Loucy (cell line): Measurements from ENCODE around the gene AKAP13.

Source experiments
- H2AFZ ChIP-seq: fragments of 200-600 bp; sonication (generic); 2 replicates; pipeline ENCODE4 v1.6.0; 2016; ENCODE audit warnings: antibody characterized with exemption, mild to moderate bottlenecking, low read length, moderate library complexity
- H3F3A ChIP-seq: fragments of 200-600 bp; 2 replicates; pipeline ENCODE4 v1.6.0; 2016; ENCODE audit warnings: antibody characterized with exemption, low read depth, mild to moderate bottlenecking
- H3K27me3 ChIP-seq: fragments of 200-600 bp; sonication (generic); 2 replicates; pipeline ENCODE4 v1.6.1; 2014; ENCODE audit warnings: low read length, mild to moderate bottlenecking; ENCODE audit not compliant: insufficient read depth, poor library complexity, severe bottlenecking
- H3K36me3 ChIP-seq: fragments of 200-600 bp; sonication (generic); 2 replicates; pipeline ENCODE4 v1.6.1; 2016; ENCODE audit warnings: low read length; ENCODE audit not compliant: insufficient read depth
- H3K4me1 ChIP-seq: fragments of 200-600 bp; sonication (generic); 2 replicates; pipeline ENCODE4 v1.5.1; 2014; ENCODE audit warnings: low read length, mild to moderate bottlenecking; ENCODE audit not compliant: insufficient read depth, poor library complexity, severe bottlenecking
- H3K4me2 ChIP-seq: fragments of 200-600 bp; sonication (generic); 2 replicates; pipeline ENCODE4 v1.6.0; 2014; ENCODE audit warnings: antibody characterized with exemption, low read length, low read depth, mild to moderate bottlenecking; ENCODE audit not compliant: poor library complexity, severe bottlenecking
- H3K4me3 ChIP-seq: fragments of 200-600 bp; sonication (generic); 2 replicates; pipeline ENCODE4 v1.5.1; 2014; ENCODE audit warnings: low read length, mild to moderate bottlenecking, mixed read lengths; ENCODE audit not compliant: poor library complexity, severe bottlenecking
- H3K79me2 ChIP-seq: fragments of 200-600 bp; sonication (generic); 2 replicates; pipeline ENCODE4 v1.6.1; 2014; ENCODE audit warnings: low read length; ENCODE audit not compliant: insufficient read depth
- H3K9ac ChIP-seq: fragments of 200-600 bp; sonication (generic); 2 replicates; pipeline ENCODE4 v1.6.0; 2014; ENCODE audit warnings: mild to moderate bottlenecking, low read depth, low read length, moderate library complexity; ENCODE audit not compliant: poor library complexity, severe bottlenecking
- H3K9me2 ChIP-seq: fragments of 200-600 bp; sonication (generic); replicated peaks from 2 replicates; pipeline ENCODE4 v1.6.1; 2016; ENCODE audit warnings: low read depth, low read length, mixed read lengths
- H3K9me3 ChIP-seq: fragments of 200-600 bp; sonication (generic); 2 replicates; pipeline ENCODE4 v1.6.1; 2014; ENCODE audit warnings: mild to moderate bottlenecking, antibody characterized with exemption, low read length, low read depth; ENCODE audit not compliant: insufficient read depth
- H4K20me1 ChIP-seq: fragments of 200-600 bp; sonication (generic); 2 replicates; pipeline ENCODE4 v1.6.0; 2014; ENCODE audit warnings: antibody characterized with exemption, low read length, mild to moderate bottlenecking; ENCODE audit not compliant: insufficient read depth, poor library complexity, severe bottlenecking
- EZH2phosphoT487 ChIP-seq: fragments of 200-600 bp; IDR thresholded peaks from 2 replicates; pipeline ENCODE4 v1.6.1; 2018; ENCODE audit warnings: antibody characterized with exemption, mild to moderate bottlenecking, moderate library complexity, borderline replicate concordance
- TF ChIP-seq, protein P1 (sequence below): fragments of 200-600 bp; sonication (generic); conservative IDR thresholded peaks from 2 replicates; pipeline ENCODE4 v1.5.1; 2014; ENCODE audit warnings: mild to moderate bottlenecking, antibody characterized with exemption, low read length

The AKAP13 gene

DNA sequence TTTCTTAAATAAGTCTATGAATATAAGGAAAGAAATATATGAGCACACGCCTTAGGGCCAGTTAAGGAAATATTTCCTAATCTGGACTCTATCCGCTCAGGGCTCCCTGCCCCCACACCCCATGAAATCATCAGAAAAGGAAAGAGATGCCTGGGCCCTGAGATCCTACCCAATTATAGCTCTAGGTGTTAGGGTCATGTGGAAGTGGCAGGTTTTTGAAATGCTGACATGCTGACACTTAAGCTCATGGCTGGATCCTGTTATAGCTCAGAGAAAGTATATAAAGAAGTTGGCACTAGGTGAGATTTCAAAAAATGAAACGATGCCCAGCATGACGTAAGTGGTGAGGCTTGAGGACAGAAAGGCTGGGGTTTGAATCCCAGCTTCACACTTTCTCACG, 43.5 kb upstream of the AKAP13 start:
- no peaks in the 10 kb centered on the region for H3K79me2 ChIP-seq
- H3K27me3 ChIP-seq = no peaks in the 10 kb centered on the region
- H3K9me3 ChIP-seq = no peaks in the 10 kb centered on the region
- no peak overlapping the region for H3K9ac ChIP-seq
- no peak overlapping the region for H3K4me3 ChIP-seq
- TF ChIP-seq EZH2phosphoT487 = no peak
- TF ChIP-seq, protein P1, sequence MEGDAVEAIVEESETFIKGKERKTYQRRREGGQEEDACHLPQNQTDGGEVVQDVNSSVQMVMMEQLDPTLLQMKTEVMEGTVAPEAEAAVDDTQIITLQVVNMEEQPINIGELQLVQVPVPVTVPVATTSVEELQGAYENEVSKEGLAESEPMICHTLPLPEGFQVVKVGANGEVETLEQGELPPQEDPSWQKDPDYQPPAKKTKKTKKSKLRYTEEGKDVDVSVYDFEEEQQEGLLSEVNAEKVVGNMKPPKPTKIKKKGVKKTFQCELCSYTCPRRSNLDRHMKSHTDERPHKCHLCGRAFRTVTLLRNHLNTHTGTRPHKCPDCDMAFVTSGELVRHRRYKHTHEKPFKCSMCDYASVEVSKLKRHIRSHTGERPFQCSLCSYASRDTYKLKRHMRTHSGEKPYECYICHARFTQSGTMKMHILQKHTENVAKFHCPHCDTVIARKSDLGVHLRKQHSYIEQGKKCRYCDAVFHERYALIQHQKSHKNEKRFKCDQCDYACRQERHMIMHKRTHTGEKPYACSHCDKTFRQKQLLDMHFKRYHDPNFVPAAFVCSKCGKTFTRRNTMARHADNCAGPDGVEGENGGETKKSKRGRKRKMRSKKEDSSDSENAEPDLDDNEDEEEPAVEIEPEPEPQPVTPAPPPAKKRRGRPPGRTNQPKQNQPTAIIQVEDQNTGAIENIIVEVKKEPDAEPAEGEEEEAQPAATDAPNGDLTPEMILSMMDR = no peak
- H3K9me2 ChIP-seq = no peaks in the 10 kb centered on the region
- no peaks in the 10 kb centered on the region for H3F3A ChIP-seq
- no peak overlapping the region for H3K4me2 ChIP-seq
- H4K20me1 ChIP-seq = no peaks in the 10 kb centered on the region
- no peak overlapping the region for H2AFZ ChIP-seq
- peaks cover 2% of the 10 kb centered on the region for H3K4me1 ChIP-seq
- no peaks in the 10 kb centered on the region for H3K36me3 ChIP-seq

DNA sequence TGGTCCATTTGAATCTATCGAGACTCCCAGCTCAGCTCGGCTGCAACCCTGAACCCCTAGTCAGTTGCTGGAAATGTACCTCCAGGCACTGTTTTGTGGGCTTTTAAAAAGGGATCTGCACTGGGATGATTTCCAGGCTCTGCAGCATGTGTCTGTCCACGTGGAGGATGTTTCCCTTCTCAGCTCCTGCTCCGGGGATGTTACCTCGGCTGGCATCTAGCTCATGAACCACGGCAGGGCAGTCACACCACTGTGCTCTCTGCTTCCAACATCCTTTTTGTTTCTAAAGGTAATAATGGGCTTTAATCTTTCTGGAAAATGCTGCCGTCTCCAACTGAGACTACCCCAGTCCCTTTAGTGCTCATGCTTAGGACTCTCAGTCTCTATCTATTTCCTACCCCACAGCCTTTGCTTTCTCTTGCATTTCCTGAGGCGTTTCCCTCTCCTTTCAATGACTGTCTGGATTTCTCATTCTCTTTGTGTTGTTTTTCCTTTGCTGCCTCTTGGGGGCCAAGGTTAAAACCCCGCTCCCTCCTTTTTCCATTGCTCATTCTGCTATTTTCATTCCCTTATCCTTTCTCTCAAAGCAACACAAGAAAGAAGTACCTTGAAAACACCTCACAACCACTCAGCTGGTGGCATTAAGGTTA, 42.9 kb upstream of the AKAP13 start:
- Histone ChIP-seq H3K4me1 (no peaks in the 10 kb centered on the region), H3K27me3 (no peaks in the 10 kb centered on the region), H3K36me3 (no peaks in the 10 kb centered on the region), H3K79me2 (no peaks in the 10 kb centered on the region), H3K9me3 (no peaks in the 10 kb centered on the region), H3F3A (no peaks in the 10 kb centered on the region), H4K20me1 (no peaks in the 10 kb centered on the region), H2AFZ (peak overlapping the region; percentile 10; the same call in 1 of the 2 replicates), H3K4me2 (no peak overlapping the region), H3K9ac (no peak overlapping the region), H3K9me2 (no peaks in the 10 kb centered on the region), H3K4me3 (no peak overlapping the region)
- TF ChIP-seq, protein P1 = no peak
- no peak for TF ChIP-seq EZH2phosphoT487

DNA sequence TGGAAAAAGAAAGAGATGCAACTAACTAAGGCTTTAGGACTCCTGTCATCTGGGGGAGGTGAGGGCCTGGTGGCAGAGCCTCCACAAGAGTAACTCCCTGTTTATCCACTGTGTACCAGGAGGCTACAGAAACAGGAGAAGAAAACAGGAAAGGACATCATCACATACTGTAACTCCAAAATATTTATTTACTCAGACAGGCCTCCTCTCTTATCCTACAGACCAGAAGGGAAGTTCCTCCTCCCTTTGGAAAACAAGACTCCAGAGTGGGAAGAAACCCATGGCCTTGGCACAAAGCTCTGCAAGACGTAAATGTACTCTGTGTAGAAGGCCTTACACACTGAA, 40.1 kb upstream of the AKAP13 start:
- Histone ChIP-seq H3F3A (no peaks in the 10 kb centered on the region), H3K9me3 (no peaks in the 10 kb centered on the region), H3K9ac (no peak overlapping the region), H2AFZ (0 out of 2 replicates have a peak overlapping the region, but pooled peaks have one; percentile 7), H4K20me1 (no peaks in the 10 kb centered on the region), H3K4me1 (no peaks in the 10 kb centered on the region), H3K36me3 (no peaks in the 10 kb centered on the region), H3K27me3 (no peaks in the 10 kb centered on the region), H3K79me2 (no peaks in the 10 kb centered on the region), H3K9me2 (no peaks in the 10 kb centered on the region), H3K4me3 (no peak overlapping the region), H3K4me2 (no peak overlapping the region)
- no peak for TF ChIP-seq EZH2phosphoT487
- TF ChIP-seq, protein P1 = no peak
